Mononuclear cell (primary cell): ENCODE data around the gene CCL25. TPM values are rescaled to one million over a fixed set of nuclear protein-coding genes. Genes with fewer than 3 reads are reported as not detected.

Experiments
- H3K27me3 ChIP-seq: 2 replicates; pipeline ENCODE4 v1.6.0; 2011; ENCODE audit warnings: low read length, control low read depth; ENCODE audit not compliant: insufficient read depth
- H3K4me1 ChIP-seq: 2 replicates; pipeline ENCODE4 v1.5.1; 2011; ENCODE audit warnings: mild to moderate bottlenecking, low read length, control low read depth; ENCODE audit not compliant: insufficient read depth
- H3K4me3 ChIP-seq: 2 replicates; pipeline ENCODE4 v1.5.1; 2011; ENCODE audit warnings: mild to moderate bottlenecking, low read length, moderate library complexity
- H3K9me3 ChIP-seq: 2 replicates; pipeline ENCODE4 v1.5.1; 2011; ENCODE audit warnings: low read depth, mild to moderate bottlenecking, control low read depth, low read length
- total RNA-seq: library from RNA; depleted of rRNA; stranded (reverse); fragments of >200 nt; gene quantifications from one replicate; pipeline ENCODE4 v1.2.3, GENCODE V29; 2012

Gene CCL25
- total RNA-seq, 1 donor = not detected

DNA sequence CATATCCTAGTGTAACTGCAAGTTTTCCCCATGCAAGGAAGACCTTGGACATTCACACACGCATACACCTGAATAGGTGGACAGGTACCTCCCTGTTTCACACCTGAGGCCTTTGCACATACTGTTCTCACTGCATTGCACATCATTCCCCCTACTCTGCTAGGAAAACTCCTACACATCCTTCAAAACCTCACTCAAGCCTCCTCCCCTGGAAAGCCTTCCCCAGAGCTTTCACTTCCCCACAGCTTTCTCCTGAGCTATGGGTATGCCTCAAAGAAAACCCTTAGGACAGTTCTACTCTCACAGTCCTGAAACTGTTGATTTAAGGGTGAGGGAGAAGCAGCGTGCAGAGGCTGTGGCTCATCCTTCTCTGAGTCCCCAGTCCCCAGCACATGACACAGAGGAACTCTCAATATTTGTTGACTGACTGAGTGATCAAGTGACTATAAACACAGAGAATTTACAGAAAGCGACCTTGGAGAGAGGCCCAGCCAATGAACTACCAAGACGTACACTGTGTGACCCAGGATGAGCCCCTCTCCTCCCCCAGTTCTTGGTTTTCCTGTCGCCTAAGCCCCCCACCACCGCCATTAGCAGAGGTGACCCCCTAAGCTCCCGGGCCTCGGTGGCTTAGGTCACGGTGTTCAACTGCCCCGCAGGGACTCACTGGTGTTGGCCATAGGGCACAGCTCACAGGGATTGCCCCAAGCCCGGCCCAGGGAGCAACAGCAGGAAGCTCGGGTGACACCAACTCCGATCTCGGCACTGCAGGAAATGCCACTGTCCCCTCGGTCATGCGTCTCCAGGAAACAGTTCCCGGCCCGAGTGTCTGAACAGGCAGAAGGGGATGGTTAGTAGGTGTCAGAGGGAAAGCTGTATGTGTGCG lies 56.2 kb downstream of the CCL25 start:
- no peak overlapping the region for H3K4me3 ChIP-seq
- H3K9me3 ChIP-seq = no peaks in the 10 kb centered on the region
- H3K27me3 ChIP-seq = no peaks in the 10 kb centered on the region
- no peaks in the 10 kb centered on the region for H3K4me1 ChIP-seq

DNA sequence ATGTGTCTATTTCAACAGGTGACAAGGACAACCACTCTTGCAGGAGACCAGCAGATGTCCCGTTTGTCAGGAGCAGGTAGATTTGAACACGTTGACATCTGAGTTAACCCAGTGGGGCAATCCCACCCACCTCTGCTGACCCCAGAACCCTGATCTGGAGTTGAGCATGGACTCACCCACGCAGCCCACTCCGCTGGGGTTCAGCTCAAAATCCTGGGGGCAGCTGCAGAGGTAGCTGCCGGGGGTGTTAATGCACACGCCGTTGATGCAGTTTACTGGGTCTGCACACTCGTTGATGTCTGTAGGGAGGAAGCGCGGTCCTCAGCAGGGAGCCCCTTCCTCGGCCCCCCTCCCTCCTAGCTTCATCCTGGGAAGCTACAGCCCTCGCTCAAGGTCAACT lies 56.9 kb downstream of the CCL25 start:
- no peaks in the 10 kb centered on the region for H3K27me3 ChIP-seq
- H3K4me3 ChIP-seq = no peak overlapping the region
- no peaks in the 10 kb centered on the region for H3K9me3 ChIP-seq
- no peaks in the 10 kb centered on the region for H3K4me1 ChIP-seq

DNA sequence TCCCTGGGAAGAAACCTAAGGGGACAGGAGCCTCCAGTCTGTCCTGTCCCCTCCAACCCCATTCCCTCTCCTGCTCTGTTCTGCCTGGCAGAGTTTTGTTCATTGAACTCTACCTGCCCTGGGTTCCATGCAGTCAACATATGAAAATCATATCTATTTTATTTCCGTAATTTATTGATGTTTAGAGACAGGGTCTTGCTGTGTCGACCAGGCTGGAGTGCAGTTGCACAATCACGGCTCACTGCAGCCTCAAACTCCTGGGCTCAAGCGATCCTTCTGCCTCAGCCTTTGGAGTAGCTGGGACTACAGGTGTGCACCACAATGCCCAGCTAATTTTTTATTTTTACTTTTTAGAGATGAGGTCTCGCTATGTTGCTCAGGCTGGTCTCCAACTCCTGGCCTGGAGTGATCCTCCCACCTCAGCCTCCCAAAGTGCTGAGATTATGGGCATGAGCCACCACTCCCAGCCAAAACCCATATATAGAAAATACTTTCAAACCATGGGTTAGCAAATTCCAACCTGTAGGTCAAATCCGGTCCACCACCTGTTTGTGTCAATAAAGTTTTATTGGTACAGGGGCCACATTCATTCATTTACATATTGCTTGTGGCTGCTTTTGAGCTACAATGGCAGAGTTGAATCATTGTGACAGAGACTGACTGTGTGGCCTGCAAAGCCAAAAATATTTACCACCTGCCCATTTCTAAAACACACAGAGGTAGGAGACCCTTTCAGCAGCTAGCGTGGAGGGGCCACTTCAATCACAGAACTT lies 57.5 kb downstream of the CCL25 start:
- Histone ChIP-seq H3K4me3 (no peak overlapping the region), H3K27me3 (no peaks in the 10 kb centered on the region), H3K4me1 (no peaks in the 10 kb centered on the region), H3K9me3 (no peaks in the 10 kb centered on the region)

DNA sequence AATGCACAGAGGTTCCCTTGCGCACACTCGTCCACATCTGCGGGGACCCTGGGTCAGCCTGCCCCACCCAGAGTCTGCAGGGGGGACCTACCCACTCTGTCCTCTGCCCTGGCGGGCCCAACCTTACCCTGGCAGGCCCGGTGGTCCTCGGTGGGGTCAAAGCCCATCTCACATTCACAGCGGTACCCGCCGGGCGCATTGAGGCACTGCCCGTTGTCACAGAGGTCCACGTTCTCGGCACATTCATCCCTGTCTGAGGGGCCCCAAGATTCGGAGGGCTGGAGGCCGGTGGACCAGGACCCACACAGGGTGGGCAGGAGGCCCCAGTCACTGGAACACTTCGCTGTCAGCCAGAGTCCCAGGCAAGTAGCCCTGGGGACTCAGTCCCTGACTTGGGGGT lies 58.4 kb downstream of the CCL25 start:
- Histone ChIP-seq H3K4me1 (no peaks in the 10 kb centered on the region), H3K4me3 (no peak overlapping the region), H3K27me3 (no peaks in the 10 kb centered on the region), H3K9me3 (no peaks in the 10 kb centered on the region)

DNA sequence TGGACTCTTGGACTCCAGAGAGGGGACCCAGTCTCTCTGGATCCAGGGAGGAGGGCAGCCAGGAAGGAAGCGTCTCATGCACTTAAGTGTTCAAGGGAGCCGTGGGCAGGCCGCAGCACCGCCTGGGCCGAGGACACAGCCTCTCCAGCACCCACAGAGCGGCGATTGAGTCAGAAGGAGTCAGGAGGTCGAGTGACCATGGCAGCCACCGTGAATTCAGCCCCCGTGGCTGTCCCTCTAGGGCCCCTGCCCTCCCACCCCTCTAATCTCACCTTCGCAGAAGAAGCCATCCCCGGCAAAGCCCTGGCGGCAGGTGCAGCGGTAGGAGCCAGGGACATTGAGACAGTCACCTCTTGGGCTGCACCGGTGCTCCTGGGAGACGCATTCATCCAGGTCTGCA lies 58.8 kb downstream of the CCL25 start:
- H3K4me1 ChIP-seq = no peaks in the 10 kb centered on the region
- no peaks in the 10 kb centered on the region for H3K9me3 ChIP-seq
- no peak overlapping the region for H3K4me3 ChIP-seq
- no peaks in the 10 kb centered on the region for H3K27me3 ChIP-seq

Other genes with a start within 250 kb of the CCL25 start
- 17.2 TPM for gene EVI5L, start 222.5 kb upstream of the CCL25 start, total RNA-seq
- gene PRR36, start 178.4 kb upstream of the CCL25 start, total RNA-seq = 0.10 TPM
- gene LRRC8E, start 164.2 kb upstream of the CCL25 start, total RNA-seq = not detected
- 23.2 TPM for gene MAP2K7, start 148.9 kb upstream of the CCL25 start, total RNA-seq
- gene TGFBR3L, start 137.9 kb upstream of the CCL25 start, total RNA-seq = 0.10 TPM
- 8.6 TPM for gene SNAPC2, start 132.4 kb upstream of the CCL25 start, total RNA-seq
- not detected for gene CTXN1, start 126.6 kb upstream of the CCL25 start, total RNA-seq
- gene TIMM44, start 109.1 kb upstream of the CCL25 start, total RNA-seq = 34.2 TPM
- gene ELAVL1, start 47.1 kb upstream of the CCL25 start, total RNA-seq = 9.2 TPM
- not detected for gene FBN3, start 96.8 kb downstream of the CCL25 start, total RNA-seq
- 13.1 TPM for gene CERS4, start 156.6 kb downstream of the CCL25 start, total RNA-seq